HG02642 (cell line): ENCODE measurements around the gene PRKCE.
A peak's percentile ranks its signal among the peaks of the same experiment; 100 is the strongest.

Source experiments
- ATAC-seq: cut with Tn5 transposase; IDR thresholded peaks from one replicate; pipeline ENCODE4 v1.9.1; 2021; ENCODE audit warnings: mild to moderate bottlenecking; ENCODE audit not compliant: unreplicated experiment, poor library complexity

The PRKCE gene

DNA sequence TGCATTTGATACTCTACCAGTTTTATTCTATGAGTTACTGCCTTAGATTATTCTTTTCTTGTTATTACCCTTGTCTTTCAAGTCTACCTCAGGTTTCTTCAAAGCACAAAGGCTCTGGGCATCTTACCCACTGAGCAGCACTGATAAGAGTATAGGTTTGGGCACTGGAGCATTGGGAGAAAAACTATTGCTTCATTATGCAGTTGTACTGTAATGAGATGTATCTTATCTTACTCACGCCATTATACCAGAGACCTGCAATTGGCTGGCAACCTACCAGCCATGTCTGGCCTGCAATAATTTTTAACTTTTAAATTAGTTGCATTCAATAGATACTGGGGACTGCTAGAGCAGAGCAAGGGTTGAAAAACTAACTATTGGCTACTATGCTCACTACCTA lies 21.5 kb upstream of the PRKCE start:
- ATAC-seq: no peak

DNA sequence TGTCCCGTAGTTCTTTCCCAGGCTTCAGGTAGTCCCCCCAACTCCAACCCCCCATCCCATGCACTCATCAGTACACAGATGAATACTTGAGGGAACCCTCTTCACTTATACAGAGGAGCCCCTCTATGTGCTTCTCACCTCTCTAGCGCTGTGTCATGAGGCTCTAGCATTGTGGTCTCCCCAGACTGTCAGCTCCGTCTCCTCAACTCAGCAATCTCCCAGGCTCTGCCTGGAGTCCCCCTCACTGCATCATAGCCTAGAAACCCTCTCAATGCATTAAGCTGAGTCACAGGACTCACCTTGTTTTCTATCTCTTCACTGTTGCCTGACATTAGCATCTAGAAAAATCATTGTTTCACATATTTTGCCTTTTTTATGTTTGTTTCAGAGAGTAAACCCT lies 20.2 kb upstream of the PRKCE start:
- ATAC-seq: no peak

DNA sequence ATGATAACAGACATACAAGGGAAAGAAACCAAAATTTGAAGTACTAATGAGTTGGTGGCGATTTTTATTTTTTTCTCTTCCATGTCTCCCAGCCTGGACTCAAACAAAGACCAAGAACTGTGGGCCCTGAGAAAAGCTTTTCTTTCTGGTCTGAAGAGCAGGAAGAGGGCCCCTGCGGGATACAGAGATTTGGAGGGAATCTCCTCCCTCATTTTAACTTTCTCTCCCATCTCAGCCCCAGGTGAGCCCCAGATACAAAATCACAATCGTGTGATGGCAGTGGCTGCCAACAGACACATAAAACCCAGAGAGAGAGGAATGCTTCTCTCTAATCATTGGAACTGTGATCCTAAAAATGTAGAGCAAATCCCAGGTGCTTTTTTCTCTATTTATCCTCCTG lies 19.5 kb upstream of the PRKCE start:
- no peak for ATAC-seq

GRCh38 chr2:45634223-45634622 lies 17.3 kb upstream of the PRKCE start:
- no peak for ATAC-seq

GRCh38 chr2:45636008-45636407 lies 15.5 kb upstream of the PRKCE start:
- ATAC-seq: no peak

- ATAC-seq: peak; percentile 51
Observed at GRCh38 chr2:45637440-45637839, 14.0 kb upstream of the PRKCE start.

GRCh38 chr2:45640576-45640975 lies 10.9 kb upstream of the PRKCE start:
- ATAC-seq: no peak

GRCh38 chr2:45643095-45643494 lies 8.4 kb upstream of the PRKCE start:
- ATAC-seq: no peak

DNA sequence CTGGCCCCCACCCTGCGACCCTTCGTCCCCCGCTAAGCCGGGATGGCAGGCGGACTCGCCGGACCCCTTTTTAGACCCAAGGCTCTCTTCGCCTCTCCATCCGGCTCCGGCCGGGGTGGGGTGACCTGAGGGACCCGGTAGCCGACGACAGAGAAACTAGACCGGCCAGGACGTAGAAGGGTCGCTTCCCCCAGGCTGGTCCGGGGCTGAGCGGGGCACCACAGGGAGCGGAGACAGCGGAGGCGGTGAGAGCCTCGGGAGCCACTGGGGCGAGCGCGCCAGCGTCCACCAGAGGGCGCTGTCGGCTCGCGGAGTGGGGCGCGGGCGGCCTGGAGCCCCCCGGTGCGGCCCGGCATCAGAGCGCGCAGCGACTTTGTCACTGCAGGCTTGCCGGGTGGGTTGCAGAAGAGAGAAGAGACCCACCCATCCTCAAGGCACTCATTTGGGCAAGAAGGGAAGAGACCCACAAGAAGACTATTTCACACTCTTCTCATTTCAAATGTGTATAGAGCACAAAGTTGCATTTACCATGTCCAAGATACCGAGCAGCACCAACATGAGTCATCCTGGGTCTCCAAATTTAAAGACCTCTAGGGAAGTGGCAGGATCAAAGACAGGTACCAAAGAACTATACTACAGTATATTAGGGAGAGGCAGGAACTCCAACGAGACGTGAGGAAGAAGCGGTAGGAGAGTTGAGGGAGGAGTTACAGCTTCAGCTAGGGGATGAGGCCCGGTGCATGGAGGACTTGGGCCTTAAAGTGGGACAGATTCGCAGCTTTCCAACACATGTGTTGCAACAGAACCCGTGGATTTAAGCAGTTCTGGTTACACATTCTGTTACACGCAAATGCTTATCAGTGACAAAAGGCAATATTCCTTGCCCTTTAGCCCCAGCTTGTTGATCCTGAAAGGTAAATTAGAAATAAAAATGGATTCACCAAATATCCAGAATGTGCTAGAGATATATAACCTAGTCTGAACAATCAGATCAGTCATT lies 7.6 kb upstream of the PRKCE start:
- ATAC-seq: peak; percentile 87

DNA sequence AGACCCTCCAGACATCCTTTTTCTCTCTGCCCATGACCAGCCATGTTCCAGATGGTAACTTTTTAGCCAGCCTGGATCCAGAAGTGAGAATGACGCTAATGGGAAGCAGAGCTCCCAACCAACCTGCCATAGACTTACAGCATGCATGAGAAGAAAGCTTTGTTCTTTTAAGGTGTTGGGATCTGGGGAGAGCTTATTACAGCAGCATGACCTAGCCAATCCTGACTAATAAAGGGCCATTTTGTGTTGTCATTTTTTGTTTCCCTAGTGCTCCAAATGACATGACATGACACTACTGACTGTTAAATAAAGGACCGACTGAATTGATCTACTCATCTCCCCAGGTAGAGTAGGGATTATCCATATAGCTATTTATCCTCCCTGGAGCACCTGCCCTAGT lies 5.2 kb upstream of the PRKCE start:
- no peak for ATAC-seq

- no peak for ATAC-seq
Observed at GRCh38 chr2:45647356-45647755, 4.1 kb upstream of the PRKCE start.

GRCh38 chr2:45647986-45648520 lies 3.4 kb upstream of the PRKCE start:
- no peak for ATAC-seq

- ATAC-seq: no peak
Observed at GRCh38 chr2:45648636-45649035, 2.8 kb upstream of the PRKCE start.

GRCh38 chr2:45649462-45649857 lies 2.0 kb upstream of the PRKCE start:
- ATAC-seq: no peak

- ATAC-seq: peak; percentile 33
Observed at GRCh38 chr2:45649858-45650811, 1.3 kb upstream of the PRKCE start.

DNA sequence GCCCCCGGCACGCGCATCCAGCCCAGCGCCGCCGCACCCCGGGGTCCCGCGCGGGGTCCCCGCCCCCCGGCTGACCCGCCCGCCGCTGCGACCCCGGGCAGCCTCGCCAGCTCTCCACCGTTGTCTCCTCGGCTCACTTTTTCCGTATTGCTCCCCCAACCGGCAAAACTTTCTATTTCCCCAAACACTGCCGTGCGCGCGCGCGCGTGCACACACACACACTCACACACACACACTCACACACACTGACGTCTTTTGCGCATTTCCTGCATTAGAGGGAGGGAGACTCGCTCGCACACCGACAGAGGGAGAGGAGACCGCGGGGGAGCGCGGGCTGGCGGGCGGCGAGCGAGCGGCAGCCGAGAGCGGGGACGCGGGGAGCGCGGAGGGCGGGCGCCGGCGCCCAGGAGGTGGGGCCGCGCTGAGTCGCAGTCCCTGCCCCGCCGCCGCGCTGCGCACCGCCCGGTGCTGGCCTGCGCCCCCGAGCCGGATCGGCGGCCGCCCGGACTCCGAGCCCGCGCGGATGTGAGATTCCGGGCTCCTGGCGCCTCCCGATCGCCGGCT lies 542 bp upstream of the PRKCE start:
- peak; percentile 72 for ATAC-seq

- ATAC-seq: no peak
Observed at GRCh38 chr2:45652090-45653031, 886 bp downstream of the PRKCE start.

GRCh38 chr2:45653122-45653913 lies 1.8 kb downstream of the PRKCE start:
- no peak for ATAC-seq

DNA sequence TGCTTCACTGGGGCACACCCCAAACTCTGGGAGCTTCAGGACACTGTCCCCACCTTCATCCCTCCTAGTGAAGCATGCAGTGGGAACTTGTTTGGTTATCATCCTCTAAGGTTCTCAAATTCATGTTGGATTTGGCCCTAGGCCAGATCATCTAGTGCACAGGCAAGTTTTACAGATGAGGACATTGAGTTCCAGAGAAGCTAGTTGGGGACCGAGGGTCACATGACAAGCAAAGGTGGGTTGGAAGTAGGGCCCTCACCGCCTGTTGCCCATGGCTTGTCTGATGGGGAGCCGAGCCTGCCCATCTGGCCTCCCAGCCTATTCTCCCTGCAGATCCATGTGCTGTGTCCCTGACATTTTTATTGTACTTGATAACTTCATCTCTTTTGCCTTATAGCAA lies 2.8 kb downstream of the PRKCE start:
- no peak for ATAC-seq
